Hippocampal formation (tissue), 2 donors: Measurements from ENCODE around the gene VSTM5.
"Not testable (repeated sequence)": the region's sequence is repeated elsewhere in the genome, so short reads cannot be mapped to it uniquely, and the experiment has no call there.

Experiments used
- DNase-seq, 2 donors: peaks; one replicate each; lab custom pipeline; 2025; lab: John Stamatoyannopoulos, UW

VSTM5 gene

GRCh38 chr11:93850594-93851018 lies at the start of gene VSTM5:
VSTM5 (minus strand) TSS chr11:93850618; CDS start chr11:93850502, 116 bp downstream.
- DNase-seq, result no peak

GRCh38 chr11:93895106-93895862 lies 44.9 kb upstream of the VSTM5 start:
- DNase-seq, result peak in 1 of 2 donors; percentile 73

- DNase-seq, result no peak
Measured at GRCh38 chr11:93890391-93891051, 40.1 kb upstream of the VSTM5 start.

GRCh38 chr11:93887111-93887510 lies 36.7 kb upstream of the VSTM5 start:
- DNase-seq, result no peak

- not testable (repeated sequence) for DNase-seq
Measured at GRCh38 chr11:93879114-93879513, 28.7 kb upstream of the VSTM5 start.

GRCh38 chr11:93875637-93876036 lies 25.2 kb upstream of the VSTM5 start:
- no peak for DNase-seq

GRCh38 chr11:93871526-93871925 lies 21.1 kb upstream of the VSTM5 start:
- no peak for DNase-seq

- no peak for DNase-seq
Measured at GRCh38 chr11:93870616-93871015, 20.2 kb upstream of the VSTM5 start.

- no peak for DNase-seq
Measured at GRCh38 chr11:93869830-93870229, 19.4 kb upstream of the VSTM5 start.

GRCh38 chr11:93868404-93868803 lies 18.0 kb upstream of the VSTM5 start:
- DNase-seq, result not testable (repeated sequence)

- no peak for DNase-seq
Measured at GRCh38 chr11:93861808-93862207, 11.4 kb upstream of the VSTM5 start.

GRCh38 chr11:93858121-93858775 lies 7.8 kb upstream of the VSTM5 start:
- no peak for DNase-seq

- DNase-seq, result peak in 1 of 2 donors; percentile 15
Measured at GRCh38 chr11:93857413-93858120, 7.1 kb upstream of the VSTM5 start.

- DNase-seq, result no peak
Measured at GRCh38 chr11:93852242-93852641, 1.8 kb upstream of the VSTM5 start.

GRCh38 chr11:93849751-93850593 lies 446 bp downstream of the VSTM5 start:
- DNase-seq, result no peak

GRCh38 chr11:93849201-93849600 lies 1.2 kb downstream of the VSTM5 start:
- no peak for DNase-seq

GRCh38 chr11:93846411-93846810 lies 4.0 kb downstream of the VSTM5 start:
- no peak for DNase-seq

- DNase-seq, result no peak
Measured at GRCh38 chr11:93845181-93846092, 5.0 kb downstream of the VSTM5 start.

- no peak for DNase-seq
Measured at GRCh38 chr11:93844568-93844967, 5.8 kb downstream of the VSTM5 start.

- no peak for DNase-seq
Measured at GRCh38 chr11:93843906-93844305, 6.5 kb downstream of the VSTM5 start.
